NCI-H2196 (cell line): Measurements from ENCODE around the gene GRIN2D.
A peak's percentile ranks its signal among the peaks of the same experiment; 100 is the strongest.
"Not testable (repeated sequence)": the region's sequence is repeated elsewhere in the genome, so short reads cannot be mapped to it uniquely, and the experiment has no call there.

ENCODE experiments used
- DNase-seq: peaks from one replicate; lab custom pipeline; 2025; ENCODE audit not compliant: unreplicated experiment; lab: John Stamatoyannopoulos, UW

Gene GRIN2D

DNA sequence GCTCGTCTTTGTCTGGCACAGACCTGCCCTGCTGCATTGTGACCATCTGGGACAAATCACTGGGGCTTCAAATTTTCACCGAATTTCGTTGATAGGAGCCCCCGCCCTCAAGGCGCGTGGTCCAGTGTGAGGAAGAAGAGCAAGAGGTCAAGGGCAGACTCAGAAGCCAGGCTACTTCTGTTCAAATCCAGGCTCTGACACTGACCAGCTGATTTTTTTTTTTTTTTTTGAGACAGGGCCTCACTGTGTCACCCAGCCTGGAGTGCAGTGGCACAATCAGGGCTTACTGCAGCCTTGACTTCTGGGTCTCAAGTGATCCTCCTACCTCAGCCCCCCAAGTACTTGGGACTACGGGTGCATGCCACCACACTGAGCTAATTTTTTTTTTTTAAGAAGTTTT lies 22.1 kb upstream of the GRIN2D start:
- no peak for DNase-seq

DNA sequence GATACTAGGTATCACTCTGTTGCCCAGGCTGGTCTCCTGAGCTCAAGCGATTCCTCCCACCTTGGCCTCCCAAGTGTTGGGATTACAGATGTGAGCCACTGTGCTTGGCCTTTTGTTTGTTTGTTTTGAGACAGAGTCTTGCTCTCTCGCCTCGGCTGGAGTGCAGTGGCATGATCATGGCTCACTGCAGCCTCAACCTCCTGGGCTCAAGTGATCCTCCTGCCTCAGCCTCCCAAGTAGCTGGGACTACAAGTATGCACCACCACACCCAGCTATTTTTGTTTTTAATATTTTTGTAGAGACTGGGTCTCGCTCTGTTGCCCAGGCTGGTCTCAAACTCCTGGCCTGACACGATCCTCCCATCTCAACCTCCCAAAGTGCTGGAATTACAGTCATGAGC lies 21.7 kb upstream of the GRIN2D start:
- not testable (repeated sequence) for DNase-seq

DNA sequence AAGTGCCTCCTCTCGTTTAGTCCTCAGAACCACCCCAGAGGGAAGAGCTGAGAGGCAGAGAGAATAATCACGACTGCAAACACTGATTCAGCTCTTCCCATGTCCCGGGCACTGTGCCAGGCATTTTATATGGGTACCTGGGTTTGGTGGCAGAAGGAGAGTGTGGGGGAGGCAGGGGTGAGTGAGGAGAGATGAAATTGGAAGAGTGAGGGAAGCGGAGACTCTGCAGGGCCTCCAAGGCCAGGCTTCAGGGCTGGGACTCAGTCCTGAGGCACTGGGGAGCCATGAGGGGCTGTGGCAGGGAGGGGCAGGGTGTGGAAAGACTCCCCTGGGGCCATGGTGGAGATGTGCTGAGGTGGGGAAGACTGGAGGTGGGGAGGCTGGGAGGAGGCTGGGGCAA lies 20.6 kb upstream of the GRIN2D start:
- DNase-seq: peak; percentile 69

DNA sequence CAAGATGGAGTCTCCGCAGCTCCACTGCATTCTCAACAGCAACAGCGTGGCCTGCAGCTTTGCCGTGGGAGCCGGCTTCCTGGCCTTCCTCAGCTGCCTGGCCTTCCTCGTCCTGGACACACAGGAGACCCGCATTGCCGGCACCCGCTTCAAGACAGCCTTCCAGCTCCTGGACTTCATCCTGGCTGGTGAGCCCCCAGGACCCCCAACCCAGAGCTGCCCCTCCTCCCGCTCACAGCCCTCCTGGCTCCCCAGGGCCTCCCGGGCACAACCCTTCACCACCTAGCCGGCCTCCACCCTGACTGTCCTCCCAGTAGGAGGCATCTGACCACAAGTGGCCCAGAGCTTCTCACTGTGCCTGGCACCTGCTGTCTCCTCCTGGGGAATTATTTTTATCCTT lies 19.9 kb upstream of the GRIN2D start:
- no peak for DNase-seq

DNA sequence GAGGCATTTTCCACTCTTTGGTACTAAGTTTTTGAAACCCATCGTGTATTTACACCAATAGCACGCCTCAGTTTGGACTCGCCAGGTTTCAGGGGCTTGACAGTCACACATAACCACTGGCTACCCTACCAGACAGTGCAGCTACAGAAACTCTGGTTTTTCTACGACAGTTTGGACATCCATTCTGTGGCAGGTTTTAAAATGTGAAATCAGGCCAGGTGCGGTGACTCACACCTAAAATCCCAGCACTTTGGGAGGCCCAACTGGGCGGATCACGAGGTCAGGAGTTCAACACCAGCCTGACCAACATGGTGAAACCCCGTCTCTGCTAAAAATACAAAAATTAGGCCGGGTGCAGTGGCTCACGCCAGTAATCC lies 15.3 kb upstream of the GRIN2D start:
- DNase-seq: no peak

DNA sequence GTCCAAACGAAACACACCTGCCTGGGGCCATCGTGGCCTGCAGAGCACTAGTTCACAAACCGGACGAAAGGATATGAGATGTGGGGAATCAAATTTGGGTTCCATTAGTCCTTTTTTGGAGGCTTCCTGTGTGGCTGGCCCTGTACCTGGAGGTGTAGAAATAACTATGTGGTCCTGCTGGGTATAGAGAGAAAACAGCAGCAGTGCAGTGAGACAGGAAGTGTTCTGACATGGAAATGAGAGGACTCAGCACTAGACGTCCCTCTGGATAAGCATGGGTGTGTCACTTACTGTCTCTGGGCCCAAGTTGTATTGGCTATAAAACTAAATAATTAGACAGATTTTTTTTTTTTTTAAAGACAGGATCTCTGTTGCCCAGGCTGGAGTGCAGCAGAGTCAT lies 14.4 kb upstream of the GRIN2D start:
- DNase-seq: no peak

DNA sequence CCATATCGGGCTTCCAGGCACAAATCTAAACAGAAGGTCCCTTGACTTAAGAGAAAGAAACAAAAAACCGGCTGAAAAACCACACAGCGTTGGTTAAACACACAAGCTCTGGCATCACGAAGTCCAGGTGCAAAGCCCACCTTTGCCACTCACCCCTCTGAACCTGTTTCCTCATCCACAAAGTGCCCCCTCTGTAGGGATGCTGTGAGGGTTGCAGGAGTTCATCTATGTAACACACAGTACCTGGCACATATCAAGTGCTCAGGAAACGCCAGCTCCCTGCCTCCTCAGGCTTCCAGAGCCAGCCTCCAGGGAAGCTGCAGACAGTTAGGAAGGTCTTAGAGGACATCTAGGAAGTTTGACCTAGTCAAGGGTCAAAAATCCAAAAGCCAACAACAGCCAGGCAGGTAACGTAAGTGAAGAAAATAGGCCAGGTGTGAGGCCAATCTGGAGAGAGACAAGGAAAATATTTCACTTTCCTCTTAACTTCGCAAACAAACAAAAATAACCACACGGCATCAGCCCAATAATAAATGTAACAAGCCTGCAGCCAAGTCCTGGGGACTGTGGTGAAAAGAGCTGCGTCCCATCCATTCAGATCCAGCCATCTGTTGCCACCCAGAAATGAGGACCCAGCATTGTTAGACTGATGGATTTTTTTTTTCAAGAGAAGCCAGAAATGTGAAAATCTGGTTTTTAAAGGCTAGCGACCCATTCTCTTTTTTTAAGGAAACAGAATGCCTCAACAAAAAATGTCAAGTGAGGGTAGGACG lies 12.1 kb upstream of the GRIN2D start:
- DNase-seq: no peak

DNA sequence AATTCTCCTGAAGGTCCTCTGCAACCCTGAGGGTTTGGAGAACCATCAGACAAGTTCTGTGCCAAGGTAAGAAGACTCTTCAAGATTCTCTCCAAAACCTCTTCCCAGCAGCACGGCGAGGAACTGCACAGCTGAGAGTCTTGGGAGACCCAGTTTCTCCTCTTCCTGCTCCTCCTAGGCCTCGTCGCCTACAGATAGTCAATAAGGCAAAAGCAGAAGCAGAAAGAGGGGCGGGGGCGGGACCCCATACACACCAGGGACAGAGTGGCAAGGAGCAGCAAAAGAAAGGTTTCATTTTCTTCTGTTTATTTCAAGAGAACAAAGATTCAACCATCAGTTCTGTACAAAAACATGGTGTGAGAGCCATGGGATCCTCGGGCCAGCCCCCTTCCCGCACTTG lies 11.2 kb upstream of the GRIN2D start:
- no peak for DNase-seq

DNA sequence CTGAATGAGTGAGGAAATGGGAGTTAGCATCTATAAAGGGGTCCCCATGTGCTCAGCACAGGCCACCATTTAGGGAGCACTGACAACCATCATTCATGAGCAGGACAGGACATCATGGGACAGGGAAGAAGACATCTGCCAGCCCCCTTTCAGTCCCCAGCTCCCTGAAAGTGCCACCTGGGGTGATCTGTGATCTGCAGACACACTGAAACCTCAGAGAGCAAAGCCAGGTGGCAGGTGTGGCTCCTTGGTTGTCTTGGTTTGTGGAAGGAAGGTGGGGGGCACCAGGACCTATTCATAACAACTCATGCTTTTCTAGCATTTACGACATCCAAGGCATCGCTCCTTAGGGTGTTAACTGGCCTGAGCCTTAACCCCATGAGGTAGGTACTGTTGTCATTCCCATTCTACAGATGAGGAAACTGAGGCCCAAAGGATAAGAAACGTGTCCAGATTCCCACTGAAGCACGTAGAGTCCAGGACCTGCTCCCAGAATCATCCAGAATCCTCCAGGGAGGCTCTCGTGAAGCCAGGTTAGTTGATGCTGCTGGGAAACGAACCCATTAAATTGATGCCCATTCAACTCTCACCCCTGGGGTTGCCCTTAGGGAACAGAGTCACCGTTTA lies 7.9 kb upstream of the GRIN2D start:
- no peak for DNase-seq

DNA sequence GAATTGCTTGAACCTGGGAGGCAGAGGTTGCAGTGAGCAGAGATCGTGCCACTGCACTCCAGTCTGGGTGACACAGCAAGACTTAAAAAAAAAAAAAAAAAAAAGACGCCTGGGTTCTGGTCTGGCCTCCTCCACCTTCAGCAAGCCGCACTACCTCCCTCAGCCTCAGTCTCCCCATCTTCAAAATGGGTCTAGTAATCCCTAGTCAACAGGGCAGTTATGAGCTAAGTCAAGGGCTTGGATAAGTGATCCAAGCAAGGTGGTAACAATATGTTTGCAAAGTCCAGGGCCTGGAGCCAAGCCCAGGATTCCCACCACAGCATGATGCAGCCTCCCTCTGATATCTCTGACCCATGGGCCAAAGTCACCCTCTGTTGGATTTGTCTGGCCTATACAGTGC lies 6.5 kb upstream of the GRIN2D start:
- no peak for DNase-seq

DNA sequence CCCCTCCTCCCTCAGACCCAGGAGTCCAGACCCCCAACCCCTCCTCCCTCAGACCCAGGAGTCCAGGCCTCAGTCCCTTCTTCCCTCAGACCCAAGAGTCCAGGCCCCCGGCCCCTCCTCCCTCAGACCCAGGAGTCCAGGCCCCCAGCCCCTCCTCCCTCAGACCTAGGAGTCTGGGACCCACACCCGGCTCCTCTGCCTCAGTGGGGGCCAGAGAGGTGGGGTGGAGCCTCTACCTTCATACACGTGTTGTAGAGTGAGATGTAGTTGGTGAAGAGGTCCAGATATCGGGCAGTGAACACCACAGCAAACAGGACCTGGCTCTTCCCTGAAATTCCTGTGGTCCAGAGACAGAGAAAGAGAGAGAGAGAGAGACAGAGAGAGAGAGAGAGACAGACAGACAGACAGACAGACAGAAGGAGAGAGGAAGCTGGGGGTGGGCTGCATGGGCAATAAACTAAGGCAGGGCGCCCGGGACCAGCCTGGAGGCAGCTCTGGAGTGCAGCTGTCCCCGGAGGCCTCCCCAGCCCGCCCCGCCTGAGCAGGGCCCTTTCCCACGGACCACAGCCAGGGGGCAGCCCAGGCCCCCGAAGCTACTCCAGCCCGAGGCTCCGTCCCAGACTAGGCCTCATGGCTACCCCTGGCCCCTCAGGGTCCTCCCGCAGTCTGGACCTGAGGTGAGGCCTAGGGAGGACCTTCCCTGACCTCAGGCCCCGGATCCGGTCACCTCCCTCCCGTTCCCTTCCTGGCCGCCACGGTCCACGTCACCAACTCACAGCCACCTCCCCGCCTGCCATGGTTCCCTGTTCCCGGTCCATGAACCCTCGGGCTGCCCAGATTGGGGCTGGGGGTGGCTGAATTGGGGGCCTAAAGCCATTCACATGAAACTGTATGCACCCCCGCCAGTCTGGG lies 3.0 kb upstream of the GRIN2D start:
- peak; percentile 18 for DNase-seq

DNA sequence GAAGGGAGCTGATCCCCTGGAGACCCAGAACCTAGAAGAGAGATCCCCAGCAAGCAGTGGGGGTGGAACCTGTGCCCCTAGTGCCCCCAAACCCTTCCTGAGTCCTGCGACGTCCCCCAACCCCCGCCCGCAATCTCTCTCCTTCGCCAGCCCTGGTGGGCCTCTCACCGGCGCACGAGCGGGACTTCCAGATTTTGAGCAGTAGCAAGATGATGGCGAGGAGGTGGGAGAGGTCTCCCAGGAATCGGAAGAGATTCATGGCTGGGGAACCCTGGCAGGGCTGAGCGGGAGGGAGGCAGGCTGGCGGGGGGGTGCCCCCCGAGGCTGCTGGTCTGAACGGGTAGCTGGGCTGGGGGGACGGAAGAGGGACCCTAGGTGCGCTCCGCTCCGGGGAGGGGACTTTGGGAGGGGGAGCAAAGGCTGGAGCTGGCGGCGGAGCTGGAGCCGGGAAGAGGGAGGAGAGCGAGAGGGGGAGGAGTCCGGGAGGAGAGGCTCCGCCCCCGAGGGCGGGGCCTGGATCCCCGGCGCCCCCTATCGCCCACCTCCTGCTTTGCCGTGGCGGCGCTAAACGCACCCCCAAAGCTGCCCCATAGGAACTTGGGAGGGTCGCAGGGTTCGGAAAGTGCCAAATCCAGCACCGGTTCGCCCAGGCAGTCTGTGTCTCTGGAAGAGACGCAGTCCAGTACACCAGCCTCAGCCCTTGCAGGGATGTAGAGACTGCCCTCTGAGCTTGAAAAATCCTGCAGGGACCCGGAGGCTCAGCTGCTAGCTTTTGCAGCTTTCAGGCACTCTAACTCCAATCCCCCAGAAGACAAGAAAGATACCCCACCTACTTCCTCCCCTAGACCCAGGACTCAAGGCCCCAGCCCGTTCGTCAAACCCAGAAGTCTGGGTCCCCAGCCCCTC lies 2.1 kb upstream of the GRIN2D start, which contains the start of gene KDELR1:
KDELR1 (minus strand) TSS at position 452 of the 906 bp plus-strand sequence; CDS start at position 259, 193 bp downstream.
- peak; percentile 62 for DNase-seq

DNA sequence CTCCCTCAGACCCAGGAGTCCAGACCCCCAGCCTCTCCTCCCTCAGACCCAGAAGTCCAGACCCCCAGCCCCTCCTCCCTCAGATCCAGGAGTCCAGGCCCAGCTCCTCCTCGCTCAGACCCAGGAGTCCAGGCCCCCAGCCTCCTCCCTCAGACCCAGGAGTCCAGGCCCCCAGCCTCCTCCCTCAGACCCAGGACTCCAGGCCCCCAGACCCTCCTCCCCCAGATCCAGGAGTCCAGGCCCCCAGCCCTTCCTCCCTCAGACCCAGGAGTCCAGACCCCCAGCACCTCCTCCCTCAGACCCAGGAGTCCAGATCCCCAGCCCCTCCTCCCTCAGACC lies 1.5 kb upstream of the GRIN2D start:
- DNase-seq: not testable (repeated sequence)

DNA sequence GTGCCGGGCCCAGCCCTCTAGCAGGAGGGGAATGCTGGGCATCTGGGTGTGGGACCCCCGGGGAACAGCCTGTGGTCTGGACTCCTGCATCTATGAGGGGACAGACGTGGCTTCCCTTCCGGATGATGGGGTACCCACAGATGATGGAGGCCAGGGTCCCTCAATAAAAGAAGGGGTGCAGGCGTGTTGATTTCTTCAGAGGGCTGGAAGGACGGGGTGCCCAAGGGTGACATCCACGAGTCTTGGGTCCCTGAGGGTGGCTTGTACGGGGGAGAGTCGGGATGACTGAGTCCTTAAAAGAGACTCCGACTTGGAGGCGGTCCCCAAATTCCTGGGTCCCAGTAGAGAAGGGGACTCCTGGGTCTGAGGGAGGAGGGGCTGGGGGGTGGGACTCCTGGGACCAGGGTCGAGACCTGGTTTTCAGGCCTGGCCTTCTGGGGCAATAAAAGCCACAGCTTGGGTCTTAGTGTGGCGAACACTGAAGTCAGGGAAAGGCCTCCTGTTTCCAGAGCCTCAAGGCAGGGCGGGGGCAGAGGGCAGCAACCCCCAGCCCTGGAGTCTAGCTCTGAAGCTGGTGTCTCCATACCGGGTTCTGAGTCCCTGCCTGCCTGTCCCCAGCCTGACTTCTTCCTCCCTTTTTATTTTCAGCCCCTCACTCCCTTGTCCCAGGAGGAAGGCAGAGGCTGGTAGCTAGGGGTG lies 459 bp upstream of the GRIN2D start:
- no peak for DNase-seq

DNA sequence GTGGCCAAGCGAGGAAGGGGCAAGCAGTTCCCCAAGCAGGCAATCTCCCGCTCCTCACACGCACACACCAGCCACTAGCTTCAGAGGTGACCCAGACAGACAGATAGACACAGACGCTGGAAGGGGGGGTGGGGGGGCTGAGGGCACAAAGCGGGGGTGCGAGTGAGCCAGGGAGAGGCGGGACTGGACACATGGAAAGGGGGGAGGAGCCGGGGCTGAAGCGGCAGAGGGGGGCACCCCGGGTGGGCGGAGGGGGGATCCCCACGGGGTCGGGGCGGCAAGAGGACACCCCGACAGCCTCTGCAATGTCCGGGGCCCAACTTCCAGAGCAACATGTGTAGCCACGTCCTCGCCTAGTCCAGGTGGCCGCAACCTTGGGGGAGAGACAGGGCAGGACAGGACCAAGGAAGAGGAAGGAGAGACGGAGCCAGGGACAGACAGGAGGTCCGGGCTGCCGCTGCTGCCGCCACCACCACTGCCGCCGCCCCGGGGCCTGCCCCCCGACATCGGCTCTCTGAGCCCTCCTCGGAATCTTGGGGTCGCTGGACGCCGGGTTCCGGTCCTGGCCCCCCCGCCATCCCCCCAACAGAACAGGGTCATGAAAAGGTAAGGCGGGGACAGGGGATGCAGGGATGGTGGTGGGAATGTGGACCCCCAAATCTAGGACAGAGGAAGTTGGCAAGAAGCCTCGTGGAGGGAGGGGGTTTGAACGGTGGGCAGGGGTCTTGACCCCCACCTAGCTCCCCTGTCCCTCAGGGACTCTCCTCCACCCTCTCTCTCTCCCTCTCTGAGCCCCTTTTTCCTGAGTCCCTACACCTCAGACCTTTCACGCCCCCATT lies 1.1 kb downstream of the GRIN2D start:
- DNase-seq: no peak

DNA sequence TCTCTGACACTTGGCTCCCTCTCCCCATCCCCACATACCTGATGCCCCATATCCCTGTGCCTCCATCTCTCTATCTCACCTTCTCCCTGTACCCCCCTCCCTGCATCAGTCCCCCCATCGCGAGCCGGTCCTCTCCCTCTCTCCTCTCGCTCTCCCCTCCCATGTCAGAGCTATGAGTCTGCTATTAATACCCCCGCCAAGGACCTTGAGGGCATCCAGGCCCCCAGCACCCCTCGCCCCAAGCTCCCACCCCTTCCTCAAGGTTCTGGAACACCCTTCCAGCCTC lies 1.6 kb downstream of the GRIN2D start:
- no peak for DNase-seq

DNA sequence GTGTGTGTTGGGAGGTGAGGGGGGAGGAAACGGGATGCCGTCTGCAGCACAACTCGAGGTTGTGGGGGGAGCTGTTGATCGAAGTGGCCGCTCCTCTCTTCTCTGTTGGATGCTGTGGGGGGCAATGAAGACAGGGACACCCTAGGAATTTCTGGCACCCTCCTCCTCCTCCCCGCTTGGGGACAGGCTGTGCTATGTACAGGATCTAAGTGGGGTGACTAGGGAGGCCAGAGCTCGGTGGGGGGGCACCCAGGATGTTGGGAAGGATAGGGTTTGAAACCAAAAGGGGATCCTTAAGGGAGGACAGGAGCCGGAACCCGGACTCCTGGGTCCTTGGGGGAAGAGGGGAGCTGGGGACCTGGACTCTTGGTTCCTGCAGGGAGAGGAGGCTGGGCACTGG lies 2.0 kb downstream of the GRIN2D start:
- no peak for DNase-seq

DNA sequence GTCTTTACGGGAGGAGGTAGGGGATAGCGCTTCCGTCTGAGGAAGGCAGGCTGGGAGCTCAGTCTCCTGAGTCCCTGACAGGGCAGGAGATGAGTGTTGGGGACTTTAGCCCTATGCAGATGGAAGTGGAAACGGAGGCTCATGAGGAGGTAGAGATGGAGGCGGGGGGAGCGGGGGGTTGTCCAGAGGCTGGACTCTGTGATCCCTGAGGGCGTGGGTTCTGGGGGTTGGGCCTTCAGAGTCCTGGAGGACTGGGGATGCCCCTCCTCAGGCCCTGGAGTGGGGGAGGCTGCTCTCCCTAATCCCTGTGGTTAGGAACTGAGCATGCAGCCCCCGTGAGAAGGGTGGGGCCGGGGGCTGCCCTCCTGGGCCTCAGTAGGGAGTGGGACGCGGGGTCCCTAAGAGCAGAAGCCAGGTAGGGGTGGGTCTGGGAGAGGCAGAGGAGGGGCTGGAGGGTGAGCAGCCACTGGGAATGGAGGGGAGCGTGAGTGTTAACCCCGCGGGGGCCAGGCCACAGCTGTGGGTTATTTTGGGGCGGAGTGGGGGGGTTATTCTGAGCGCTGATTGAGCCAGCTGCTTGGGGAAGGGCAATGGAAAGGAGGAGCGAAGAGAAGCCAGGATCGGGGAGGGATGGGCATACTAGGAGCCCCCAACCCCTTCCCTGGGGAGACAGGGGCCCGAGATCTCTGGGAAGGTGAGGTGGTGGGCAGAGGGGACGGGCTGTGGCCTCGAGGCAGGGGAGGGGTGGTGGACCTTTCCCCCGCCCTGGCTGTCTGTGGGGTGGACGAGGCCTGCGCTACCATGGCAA lies 2.8 kb downstream of the GRIN2D start:
- no peak for DNase-seq

DNA sequence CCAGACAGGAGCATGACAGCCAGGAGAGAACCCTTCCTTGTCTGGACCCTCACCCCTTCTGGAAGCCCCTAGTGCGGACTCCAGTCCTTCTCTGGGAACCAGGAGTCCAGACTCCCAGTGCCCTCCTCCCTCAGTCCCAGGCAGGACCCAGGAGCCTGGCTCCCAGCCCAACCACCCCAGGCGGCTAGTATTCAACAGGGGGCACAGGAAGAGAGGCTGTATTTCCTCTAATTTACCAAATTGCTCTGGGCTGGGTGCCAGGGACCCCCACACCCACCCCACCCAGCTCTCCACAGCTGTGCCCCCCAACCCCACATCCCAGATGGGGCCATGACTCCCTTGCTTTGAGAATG lies 3.3 kb downstream of the GRIN2D start:
- no peak for DNase-seq
